ENCODE data around the gene OR13F1.

DNA sequence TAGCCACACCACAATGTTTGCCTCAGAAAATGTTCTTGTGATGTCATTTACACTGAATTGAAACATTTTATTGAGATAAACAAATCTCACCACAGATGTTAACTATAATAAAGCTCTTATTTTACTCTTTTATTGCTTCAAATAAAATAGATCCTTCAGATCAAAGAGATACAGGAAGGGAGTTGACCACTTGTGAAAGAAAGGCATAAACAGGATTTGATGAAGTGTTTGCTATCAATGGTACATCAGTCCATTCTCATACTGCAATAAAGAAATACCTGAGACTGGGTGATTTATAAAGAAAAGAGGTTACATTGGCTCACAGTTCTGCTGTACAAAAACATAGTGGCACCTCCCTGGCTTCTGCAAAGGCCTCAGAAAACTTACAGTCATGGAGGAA is 40.2 kb upstream of the OR13F1 start:
- TF ChIP-seq, protein P1, sequence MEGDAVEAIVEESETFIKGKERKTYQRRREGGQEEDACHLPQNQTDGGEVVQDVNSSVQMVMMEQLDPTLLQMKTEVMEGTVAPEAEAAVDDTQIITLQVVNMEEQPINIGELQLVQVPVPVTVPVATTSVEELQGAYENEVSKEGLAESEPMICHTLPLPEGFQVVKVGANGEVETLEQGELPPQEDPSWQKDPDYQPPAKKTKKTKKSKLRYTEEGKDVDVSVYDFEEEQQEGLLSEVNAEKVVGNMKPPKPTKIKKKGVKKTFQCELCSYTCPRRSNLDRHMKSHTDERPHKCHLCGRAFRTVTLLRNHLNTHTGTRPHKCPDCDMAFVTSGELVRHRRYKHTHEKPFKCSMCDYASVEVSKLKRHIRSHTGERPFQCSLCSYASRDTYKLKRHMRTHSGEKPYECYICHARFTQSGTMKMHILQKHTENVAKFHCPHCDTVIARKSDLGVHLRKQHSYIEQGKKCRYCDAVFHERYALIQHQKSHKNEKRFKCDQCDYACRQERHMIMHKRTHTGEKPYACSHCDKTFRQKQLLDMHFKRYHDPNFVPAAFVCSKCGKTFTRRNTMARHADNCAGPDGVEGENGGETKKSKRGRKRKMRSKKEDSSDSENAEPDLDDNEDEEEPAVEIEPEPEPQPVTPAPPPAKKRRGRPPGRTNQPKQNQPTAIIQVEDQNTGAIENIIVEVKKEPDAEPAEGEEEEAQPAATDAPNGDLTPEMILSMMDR (IDR thresholded peaks at IDR 0.05): no peak
- no peak for TF ChIP-seq TAF1 (IDR thresholded peaks at IDR 0.05; ENCODE audit: borderline replicate concordance, low read depth, low read length)
- TF ChIP-seq EP300 (IDR thresholded peaks at IDR 0.05; ENCODE audit: borderline replicate concordance in 1 of 2, low read depth in 1 of 2, low read length in 1 of 2): no peak
- no peak for TF ChIP-seq RFX5 (IDR thresholded peaks at IDR 0.05; ENCODE audit: low read length)
- TF ChIP-seq SMC3 (IDR thresholded peaks at IDR 0.05; ENCODE audit: low read depth, low read length): no peak
- TF ChIP-seq EZH2phosphoT487 (IDR thresholded peaks at IDR 0.05; ENCODE audit: borderline replicate concordance, low read depth): no peak
- TF ChIP-seq, protein P2, sequence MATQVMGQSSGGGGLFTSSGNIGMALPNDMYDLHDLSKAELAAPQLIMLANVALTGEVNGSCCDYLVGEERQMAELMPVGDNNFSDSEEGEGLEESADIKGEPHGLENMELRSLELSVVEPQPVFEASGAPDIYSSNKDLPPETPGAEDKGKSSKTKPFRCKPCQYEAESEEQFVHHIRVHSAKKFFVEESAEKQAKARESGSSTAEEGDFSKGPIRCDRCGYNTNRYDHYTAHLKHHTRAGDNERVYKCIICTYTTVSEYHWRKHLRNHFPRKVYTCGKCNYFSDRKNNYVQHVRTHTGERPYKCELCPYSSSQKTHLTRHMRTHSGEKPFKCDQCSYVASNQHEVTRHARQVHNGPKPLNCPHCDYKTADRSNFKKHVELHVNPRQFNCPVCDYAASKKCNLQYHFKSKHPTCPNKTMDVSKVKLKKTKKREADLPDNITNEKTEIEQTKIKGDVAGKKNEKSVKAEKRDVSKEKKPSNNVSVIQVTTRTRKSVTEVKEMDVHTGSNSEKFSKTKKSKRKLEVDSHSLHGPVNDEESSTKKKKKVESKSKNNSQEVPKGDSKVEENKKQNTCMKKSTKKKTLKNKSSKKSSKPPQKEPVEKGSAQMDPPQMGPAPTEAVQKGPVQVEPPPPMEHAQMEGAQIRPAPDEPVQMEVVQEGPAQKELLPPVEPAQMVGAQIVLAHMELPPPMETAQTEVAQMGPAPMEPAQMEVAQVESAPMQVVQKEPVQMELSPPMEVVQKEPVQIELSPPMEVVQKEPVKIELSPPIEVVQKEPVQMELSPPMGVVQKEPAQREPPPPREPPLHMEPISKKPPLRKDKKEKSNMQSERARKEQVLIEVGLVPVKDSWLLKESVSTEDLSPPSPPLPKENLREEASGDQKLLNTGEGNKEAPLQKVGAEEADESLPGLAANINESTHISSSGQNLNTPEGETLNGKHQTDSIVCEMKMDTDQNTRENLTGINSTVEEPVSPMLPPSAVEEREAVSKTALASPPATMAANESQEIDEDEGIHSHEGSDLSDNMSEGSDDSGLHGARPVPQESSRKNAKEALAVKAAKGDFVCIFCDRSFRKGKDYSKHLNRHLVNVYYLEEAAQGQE (IDR thresholded peaks at IDR 0.05; ENCODE audit: low read depth, low read length): no peak
- TF ChIP-seq ELF1 (IDR thresholded peaks at IDR 0.05): no peak

Measured in SK-N-SH (cell line).